Esophagus squamous epithelium (tissue), 4 donors: ENCODE results near the gene VAPB.

Experiments used
- POLR2A ChIP-seq, 4 donors: fragments of 450-650 bp; IDR thresholded peaks; one replicate each; pipeline ENCODE4 v1.6.1; 2017; ENCODE audit warnings: antibody characterized with exemption in 4 of 4, mild to moderate bottlenecking in 4 of 4, moderate library complexity in 3 of 4
- TF ChIP-seq, protein P1 (sequence below), 6 experiments: fragments of 450-650 bp in 4 of 6; fragments of 200-600 bp in 2 of 6; sonication (generic) in 2 of 6; IDR thresholded peaks; one replicate each; pipeline ENCODE4 v1.5.1; 2016 to 2019; ENCODE audit warnings: antibody characterized with exemption in 6 of 6, mild to moderate bottlenecking in 4 of 6, moderate library complexity in 4 of 6

DNA sequence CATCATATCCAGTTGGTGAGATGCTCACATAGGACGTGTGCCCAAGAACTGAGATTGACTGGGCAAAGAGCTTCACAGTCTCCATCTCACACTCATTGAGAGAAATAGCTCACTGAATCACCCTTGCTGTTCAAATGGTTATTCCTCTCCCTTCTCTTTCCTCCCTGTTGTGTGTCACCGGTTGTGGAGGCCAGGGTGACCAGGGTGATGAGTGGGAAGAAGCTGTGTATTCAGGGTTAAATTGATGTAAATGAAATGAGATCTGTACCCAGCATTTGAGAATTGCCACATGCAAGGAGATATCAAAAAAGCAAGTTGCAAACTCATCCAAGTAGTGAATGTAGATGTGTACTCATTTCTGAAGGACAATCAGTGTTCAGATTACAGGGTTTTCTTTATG, 36.6 kb upstream of the VAPB start:
- TF ChIP-seq, protein P1, sequence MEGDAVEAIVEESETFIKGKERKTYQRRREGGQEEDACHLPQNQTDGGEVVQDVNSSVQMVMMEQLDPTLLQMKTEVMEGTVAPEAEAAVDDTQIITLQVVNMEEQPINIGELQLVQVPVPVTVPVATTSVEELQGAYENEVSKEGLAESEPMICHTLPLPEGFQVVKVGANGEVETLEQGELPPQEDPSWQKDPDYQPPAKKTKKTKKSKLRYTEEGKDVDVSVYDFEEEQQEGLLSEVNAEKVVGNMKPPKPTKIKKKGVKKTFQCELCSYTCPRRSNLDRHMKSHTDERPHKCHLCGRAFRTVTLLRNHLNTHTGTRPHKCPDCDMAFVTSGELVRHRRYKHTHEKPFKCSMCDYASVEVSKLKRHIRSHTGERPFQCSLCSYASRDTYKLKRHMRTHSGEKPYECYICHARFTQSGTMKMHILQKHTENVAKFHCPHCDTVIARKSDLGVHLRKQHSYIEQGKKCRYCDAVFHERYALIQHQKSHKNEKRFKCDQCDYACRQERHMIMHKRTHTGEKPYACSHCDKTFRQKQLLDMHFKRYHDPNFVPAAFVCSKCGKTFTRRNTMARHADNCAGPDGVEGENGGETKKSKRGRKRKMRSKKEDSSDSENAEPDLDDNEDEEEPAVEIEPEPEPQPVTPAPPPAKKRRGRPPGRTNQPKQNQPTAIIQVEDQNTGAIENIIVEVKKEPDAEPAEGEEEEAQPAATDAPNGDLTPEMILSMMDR (IDR thresholded peaks at IDR 0.05), result no peak
- no peak for TF ChIP-seq POLR2A (IDR thresholded peaks at IDR 0.05)
